GM12865 (cell line): ENCODE measurements around the gene DCAF10.

Experiments used
- DNase-seq: peaks from one replicate; pipeline ENCODE4 v3.0.0; 2010; ENCODE audit warnings: low read depth
- H3K4me3 ChIP-seq: 2 replicates; pipeline ENCODE4 v1.5.1; 2011; ENCODE audit warnings: mild to moderate bottlenecking, low read depth, low read length, control low read depth
- TF ChIP-seq, protein P1 (sequence below): IDR thresholded peaks from 2 replicates; pipeline ENCODE4 v1.5.1; 2011; ENCODE audit warnings: low read length, control low read depth, low read depth, inconsistent platforms; ENCODE audit not compliant: insufficient read depth; ENCODE audit errors: missing control alignments

DCAF10 gene

DNA sequence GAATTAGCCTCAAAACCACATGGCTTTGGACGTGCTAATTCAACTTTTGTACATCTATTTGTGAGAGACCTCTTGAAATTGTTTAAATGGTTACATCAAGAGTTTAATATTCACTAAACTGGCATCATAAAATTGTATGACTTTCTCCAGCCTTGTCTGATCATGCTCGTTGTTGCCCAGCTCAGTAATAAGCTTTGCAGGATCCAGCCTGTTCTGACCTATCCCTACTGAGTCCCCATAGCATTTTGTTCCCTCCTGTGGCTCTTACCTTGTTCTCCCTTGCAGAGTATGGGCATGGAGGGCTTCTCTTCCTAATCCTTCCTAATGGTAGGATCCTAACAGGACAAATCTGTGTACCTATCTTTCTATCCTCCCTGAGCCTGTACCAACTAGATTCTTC is 22.1 kb upstream of the DCAF10 start:
- TF ChIP-seq, protein P1, sequence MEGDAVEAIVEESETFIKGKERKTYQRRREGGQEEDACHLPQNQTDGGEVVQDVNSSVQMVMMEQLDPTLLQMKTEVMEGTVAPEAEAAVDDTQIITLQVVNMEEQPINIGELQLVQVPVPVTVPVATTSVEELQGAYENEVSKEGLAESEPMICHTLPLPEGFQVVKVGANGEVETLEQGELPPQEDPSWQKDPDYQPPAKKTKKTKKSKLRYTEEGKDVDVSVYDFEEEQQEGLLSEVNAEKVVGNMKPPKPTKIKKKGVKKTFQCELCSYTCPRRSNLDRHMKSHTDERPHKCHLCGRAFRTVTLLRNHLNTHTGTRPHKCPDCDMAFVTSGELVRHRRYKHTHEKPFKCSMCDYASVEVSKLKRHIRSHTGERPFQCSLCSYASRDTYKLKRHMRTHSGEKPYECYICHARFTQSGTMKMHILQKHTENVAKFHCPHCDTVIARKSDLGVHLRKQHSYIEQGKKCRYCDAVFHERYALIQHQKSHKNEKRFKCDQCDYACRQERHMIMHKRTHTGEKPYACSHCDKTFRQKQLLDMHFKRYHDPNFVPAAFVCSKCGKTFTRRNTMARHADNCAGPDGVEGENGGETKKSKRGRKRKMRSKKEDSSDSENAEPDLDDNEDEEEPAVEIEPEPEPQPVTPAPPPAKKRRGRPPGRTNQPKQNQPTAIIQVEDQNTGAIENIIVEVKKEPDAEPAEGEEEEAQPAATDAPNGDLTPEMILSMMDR, result no peak
- DNase-seq, result no peak
- H3K4me3 ChIP-seq, result no peak overlapping the region

DNA sequence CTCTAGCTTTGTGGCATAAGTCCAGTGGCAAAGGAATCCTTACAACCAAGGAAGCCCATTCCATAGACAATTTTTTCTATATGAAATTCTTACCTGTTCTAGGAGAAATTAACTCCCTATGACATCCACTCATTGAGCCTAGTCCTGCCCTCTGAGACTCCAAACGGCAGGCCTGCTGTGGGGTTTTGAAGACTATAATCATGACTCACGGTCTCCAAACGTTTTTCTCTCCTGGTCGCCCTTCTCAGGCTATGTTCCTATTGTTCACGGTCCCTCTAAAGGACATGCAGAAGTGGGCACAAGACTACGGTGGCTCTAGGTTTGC is 16.3 kb upstream of the DCAF10 start:
- TF ChIP-seq, protein P1, result no peak

DNA sequence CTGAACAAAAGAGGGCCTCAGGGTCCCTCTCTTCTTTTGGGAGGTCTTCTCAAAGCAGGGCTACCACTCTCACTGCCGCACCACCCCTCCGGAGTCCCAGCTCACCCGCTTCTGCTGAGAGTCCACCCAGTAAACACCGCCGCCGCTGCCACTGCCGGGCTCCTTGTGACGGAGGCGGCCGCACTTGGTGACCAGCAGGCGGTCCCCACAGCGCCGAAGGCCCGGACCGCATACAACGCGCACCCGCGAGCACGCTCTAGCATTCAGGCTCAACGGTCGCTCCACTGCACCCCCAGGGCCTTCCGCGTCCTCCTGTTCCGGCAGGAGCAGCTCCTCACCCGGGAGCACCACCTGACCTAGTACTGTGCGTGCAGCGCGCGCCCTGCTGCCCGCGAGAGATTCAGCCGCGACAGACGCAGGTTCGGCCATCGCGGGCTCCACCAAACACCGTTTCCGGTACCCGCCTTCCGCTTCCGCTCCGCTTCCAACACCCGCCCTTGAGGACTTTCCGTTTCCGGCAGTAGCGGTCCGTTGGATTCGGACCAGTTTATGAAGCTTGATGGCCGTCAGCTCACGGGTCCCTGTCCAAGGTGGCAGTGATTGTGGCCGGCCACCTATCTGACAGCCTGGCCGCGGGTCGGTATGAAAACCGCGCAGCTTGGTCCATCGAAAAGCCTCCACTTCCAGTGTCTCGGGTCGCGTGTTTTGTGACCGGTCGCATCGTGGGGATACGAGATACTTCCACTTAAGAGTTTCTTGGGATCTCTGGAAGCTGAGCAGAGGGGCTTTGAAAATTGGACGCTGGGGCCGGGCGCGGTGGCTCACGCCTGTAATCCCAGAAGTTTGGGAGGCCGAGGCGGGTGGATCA is 15.7 kb upstream of the DCAF10 start, which contains the start of gene EXOSC3:
Gene EXOSC3, minus strand, starts transcription at position 449 of the 868 bp plus-strand sequence. Its CDS starts 20 bp downstream, at position 429.
- H3K4me3 ChIP-seq, result peak within 1 kb of the TSS; percentile 62
- TF ChIP-seq, protein P1, result no peak
- peak; percentile 95 for DNase-seq

More for the DNA sequence above, 16.3 kb upstream of the DCAF10 start:
- no peak for DNase-seq
- H3K4me3 ChIP-seq, result peak overlapping the region; percentile 62

DNA sequence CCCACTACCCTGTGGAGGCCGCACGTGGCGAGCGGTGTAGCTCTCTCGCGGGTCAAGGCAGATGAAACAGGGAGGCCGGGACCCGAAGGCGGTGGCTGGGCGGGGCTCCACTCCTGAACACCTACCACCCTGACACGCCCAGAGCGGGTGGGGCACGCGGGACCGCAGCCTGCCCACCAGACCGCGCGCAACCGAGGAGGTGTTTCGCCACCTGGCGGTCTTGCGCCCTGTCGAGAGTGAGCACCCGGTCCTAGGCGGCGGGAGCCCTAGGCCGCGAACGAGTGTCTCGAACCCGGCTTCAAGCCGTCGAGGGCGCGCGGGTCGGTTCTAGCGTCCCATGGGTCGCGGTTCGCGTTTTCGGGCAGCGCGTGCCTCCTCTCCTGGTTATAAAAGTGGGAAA is 13.5 kb upstream of the DCAF10 start:
- DNase-seq, result no peak
- no peak overlapping the region for H3K4me3 ChIP-seq
- TF ChIP-seq, protein P1, result no peak

DNA sequence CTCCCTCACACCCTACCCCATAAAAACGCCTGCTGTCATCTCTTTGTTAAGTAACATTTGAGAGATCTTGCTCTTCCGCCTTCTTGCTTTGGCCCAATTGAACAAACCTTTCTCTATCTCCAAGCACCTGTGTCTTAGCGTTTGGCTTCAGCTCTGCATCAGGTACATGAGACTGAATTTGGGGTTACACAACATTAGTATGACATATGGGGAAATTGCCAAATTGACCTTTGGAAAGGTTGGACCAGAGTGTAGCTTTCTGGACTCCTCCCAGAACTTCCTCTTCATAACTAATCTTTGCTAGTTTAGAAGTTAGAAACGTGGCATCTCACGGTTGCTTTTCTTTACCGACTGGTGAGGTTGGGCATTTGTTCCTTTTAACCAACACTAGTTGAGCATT is 12.3 kb upstream of the DCAF10 start:
- no peak for DNase-seq
- no peak overlapping the region for H3K4me3 ChIP-seq
- TF ChIP-seq, protein P1, result no peak

DNA sequence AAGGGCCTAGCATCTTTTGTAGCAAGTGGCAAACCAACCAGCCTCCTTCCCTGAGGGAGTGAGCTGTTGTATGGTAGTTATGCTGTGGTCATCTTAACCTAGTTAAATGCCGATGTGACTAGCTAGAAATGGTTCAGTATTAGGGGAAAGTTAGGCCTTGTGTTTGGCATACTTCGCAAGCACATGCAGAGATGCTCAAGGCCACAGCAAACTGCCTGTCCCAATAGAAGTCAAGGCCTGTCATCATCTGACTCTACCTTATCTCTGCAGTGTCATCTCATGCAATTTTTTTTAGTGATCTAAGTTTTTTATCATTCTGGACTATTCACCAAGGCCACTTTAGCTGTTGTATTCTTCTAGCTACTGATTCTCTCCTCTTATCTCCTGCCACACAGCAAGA is 10.5 kb upstream of the DCAF10 start:
- no peak for DNase-seq
- no peak overlapping the region for H3K4me3 ChIP-seq
- TF ChIP-seq, protein P1, result no peak

DNA sequence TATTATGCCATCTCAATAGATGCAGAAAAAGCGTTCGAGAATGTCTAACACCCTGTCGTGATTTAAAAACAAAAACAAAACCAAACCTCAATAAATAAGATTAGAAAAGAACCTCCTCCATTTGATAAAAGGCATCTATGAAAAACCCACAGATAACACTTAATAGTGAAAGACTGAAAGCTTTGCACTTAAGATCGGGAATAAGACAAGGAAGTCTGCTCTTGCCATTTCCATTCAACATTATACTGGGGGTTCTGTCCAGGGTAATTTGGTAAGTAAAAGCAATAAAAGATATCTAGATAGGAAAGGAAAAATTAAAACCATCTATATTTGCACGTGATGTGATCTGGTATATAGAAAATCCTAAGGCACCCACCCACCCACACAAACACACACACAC is 8.5 kb upstream of the DCAF10 start:
- no peak for DNase-seq
- H3K4me3 ChIP-seq, result no peak overlapping the region
- TF ChIP-seq, protein P1, result no peak
